H1 (cell line): ENCODE measurements around the gene AK8. TPM values are rescaled to one million over a fixed set of nuclear protein-coding genes. Genes with fewer than 3 reads are reported as not detected.

ENCODE experiments used
- CTCF ChIA-PET: fragments of 300-600 bp; sonication (Branson Sonifier 250); formaldehyde crosslinking; loops from one replicate; lab custom pipeline; 2021; ENCODE audit not compliant: partially characterized antibody; lab: Charles Lee
- POLR2A ChIA-PET: fragments of 300-600 bp; sonication (Branson Sonifier 250); formaldehyde crosslinking; loops from one replicate; lab custom pipeline; 2021; ENCODE audit warnings: inconsistent platforms; ENCODE audit not compliant: partially characterized antibody; lab: Charles Lee
- DNase-seq, 2 experiments: peaks; one replicate each; pipeline versions ENCODE4 v3.0.0 to v3.0.0-alpha.2; 2010 to 2022; ENCODE audit warnings: low spot score in 2 of 2, low read depth in 1 of 2, mixed read lengths in 1 of 2
- FAIRE-seq: peaks from 2 replicates; lab custom pipeline; 2011; peaks lifted over from hg19 to GRCh38; lab: Jason Lieb, UNC
- H2AFZ ChIP-seq: 2 replicates; pipeline ENCODE4 v1.8.1; 2012; ENCODE audit warnings: low read length, inconsistent platforms
- H2AK5ac ChIP-seq: 2 replicates; pipeline ENCODE4 v1.6.1; 2013; ENCODE audit warnings: low read depth, low read length
- H2BK120ac ChIP-seq: replicated peaks from 2 replicates; pipeline ENCODE3; 2013; ENCODE audit warnings: low read depth, low read length, inconsistent platforms
- H2BK12ac ChIP-seq: 2 replicates; pipeline ENCODE4 v1.6.1; 2013; ENCODE audit warnings: low read depth, low read length
- H2BK15ac ChIP-seq: 2 replicates; pipeline ENCODE4 v1.6.1; 2013; ENCODE audit warnings: low read length
- H2BK20ac ChIP-seq: 2 replicates; pipeline ENCODE4 v1.6.1; 2013; ENCODE audit warnings: low read length
- H2BK5ac ChIP-seq: 2 replicates; pipeline ENCODE4 v1.6.1; 2013; ENCODE audit warnings: low read depth, low read length
- H3K14ac ChIP-seq: 2 replicates; pipeline ENCODE4 v1.6.1; 2013; ENCODE audit warnings: inconsistent platforms; ENCODE audit not compliant: insufficient read length
- H3K18ac ChIP-seq: 2 replicates; pipeline ENCODE4 v1.6.1; 2013; ENCODE audit warnings: low read length; ENCODE audit errors: extremely low read depth
- H3K23ac ChIP-seq: 2 replicates; pipeline ENCODE4 v1.6.1; 2013; ENCODE audit warnings: inconsistent platforms; ENCODE audit not compliant: insufficient read length
- H3K23me2 ChIP-seq: 2 replicates; pipeline ENCODE4 v1.6.1; 2013; ENCODE audit warnings: low read depth, low read length
- H3K27ac ChIP-seq: 2 replicates; pipeline ENCODE4 v1.6.1; 2011; ENCODE audit warnings: low read depth, low read length, inconsistent platforms
- H3K27me3 ChIP-seq, 4 experiments: replicated peaks in 1 of 4; 1 replicate in 1 of 4; 2 replicates in 3 of 4; pipeline versions ENCODE4 v1.6.1 to v1.8.1; 2011 to 2013; ENCODE audit warnings: low read length in 3 of 4, mild to moderate bottlenecking in 3 of 4, inconsistent platforms in 2 of 4, mixed read lengths in 2 of 4, moderate library complexity in 1 of 4; ENCODE audit not compliant: control insufficient read depth in 3 of 4, insufficient read depth in 3 of 4; ENCODE audit errors: extremely low read depth in 1 of 4
- H3K36me3 ChIP-seq, 4 experiments: 2 replicates each; pipeline versions ENCODE4 v1.6.1 to v1.8.1; 2011 to 2013; ENCODE audit warnings: mild to moderate bottlenecking in 4 of 4, low read length in 3 of 4, moderate library complexity in 2 of 4, control low read depth in 1 of 4, inconsistent platforms in 1 of 4; ENCODE audit not compliant: insufficient read depth in 4 of 4, control insufficient read depth in 2 of 4
- H3K4ac ChIP-seq: replicated peaks from 2 replicates; pipeline ENCODE3; 2013; ENCODE audit warnings: low read length, low read depth, mixed read lengths, inconsistent platforms; ENCODE audit not compliant: insufficient read length
- H3K4me1 ChIP-seq, 4 experiments: replicated peaks in 1 of 4; 1 replicate in 1 of 4; 2 replicates in 3 of 4; pipeline versions ENCODE4 v1.6.1 to v1.8.1; 2011 to 2013; ENCODE audit warnings: low read length in 3 of 4, inconsistent platforms in 2 of 4, mixed read lengths in 1 of 4; ENCODE audit not compliant: insufficient read depth in 4 of 4, control insufficient read depth in 3 of 4
- H3K4me2 ChIP-seq, 2 experiments: 2 replicates each; pipeline versions ENCODE4 v1.6.1 to v1.8.1; 2011 to 2013; ENCODE audit warnings: low read depth in 2 of 2, low read length in 2 of 2, control low read depth in 1 of 2, inconsistent platforms in 1 of 2, mild to moderate bottlenecking in 1 of 2; ENCODE audit not compliant: insufficient read depth in 1 of 2
- H3K4me3 ChIP-seq, 4 experiments: fragments of 200-600, 300-600 bp in 1 of 4; sonication (generic), shearing (Covaris generic), sonication (Bioruptor Twin) in 1 of 4; 2 replicates each; pipeline versions ENCODE4 v1.5.1 to v1.8.1; 2011 to 2016; ENCODE audit warnings: low read length in 4 of 4, low read depth in 3 of 4, control low read depth in 2 of 4, inconsistent platforms in 2 of 4, mild to moderate bottlenecking in 2 of 4, mixed read lengths in 1 of 4, moderate library complexity in 1 of 4; ENCODE audit not compliant: insufficient read depth in 2 of 4; ENCODE audit errors: extremely low read depth in 1 of 4
- H3K56ac ChIP-seq: replicated peaks from 2 replicates; pipeline ENCODE3; 2013; ENCODE audit warnings: low read depth, mild to moderate bottlenecking, mixed read lengths, low read length, inconsistent platforms; ENCODE audit not compliant: insufficient read length
- H3K79me1 ChIP-seq: 2 replicates; pipeline ENCODE4 v1.6.1; 2013; ENCODE audit warnings: low read depth, low read length, control low read depth
- H3K79me2 ChIP-seq, 2 experiments: 2 replicates each; pipeline versions ENCODE4 v1.6.1 to v1.8.1; 2012 to 2013; ENCODE audit warnings: low read length in 2 of 2, mild to moderate bottlenecking in 2 of 2, inconsistent platforms in 1 of 2; ENCODE audit not compliant: insufficient read depth in 2 of 2, control insufficient read depth in 1 of 2
- H3K9ac ChIP-seq, 4 experiments: replicated peaks in 1 of 4; 1 replicate in 1 of 4; 2 replicates in 3 of 4; pipeline versions ENCODE4 v1.6.1 to v1.8.1; 2011 to 2013; ENCODE audit warnings: low read depth in 3 of 4, low read length in 3 of 4, control low read depth in 2 of 4, mild to moderate bottlenecking in 2 of 4, moderate library complexity in 2 of 4, inconsistent platforms in 1 of 4; ENCODE audit errors: extremely low read depth in 1 of 4
- H3K9me3 ChIP-seq, 2 experiments: 2 replicates each; pipeline versions ENCODE4 v1.6.1 to v1.8.1; 2012 to 2013; ENCODE audit warnings: mild to moderate bottlenecking in 2 of 2, moderate library complexity in 2 of 2, control low read depth in 1 of 2, inconsistent platforms in 1 of 2, low read depth in 1 of 2, low read length in 1 of 2, mixed read lengths in 1 of 2; ENCODE audit not compliant: insufficient read depth in 2 of 2
- H4K20me1 ChIP-seq, 2 experiments: replicated peaks in 1 of 2; 2 replicates each; pipeline versions ENCODE3 to v1.8.1; 2011 to 2013; ENCODE audit warnings: inconsistent platforms in 2 of 2, low read length in 2 of 2, mild to moderate bottlenecking in 1 of 2; ENCODE audit not compliant: insufficient read depth in 2 of 2, control insufficient read depth in 1 of 2
- H4K5ac ChIP-seq: 2 replicates; pipeline ENCODE4 v1.6.1; 2013; ENCODE audit warnings: low read length, low read depth, mixed read lengths, inconsistent platforms; ENCODE audit not compliant: insufficient read length
- H4K8ac ChIP-seq: 2 replicates; pipeline ENCODE4 v1.8.0; 2013; ENCODE audit warnings: mild to moderate bottlenecking, moderate library complexity, low read length, inconsistent platforms; ENCODE audit not compliant: insufficient read depth; ENCODE audit errors: extremely low read depth
- H4K91ac ChIP-seq: replicated peaks from 2 replicates; pipeline ENCODE3; 2013; ENCODE audit warnings: low read length, mixed read lengths, inconsistent platforms; ENCODE audit not compliant: insufficient read length
- BCL11A ChIP-seq, 2 experiments: IDR thresholded peaks; one replicate each; pipeline ENCODE4 v1.6.1; 2011; ENCODE audit warnings: low read depth in 2 of 2, low read length in 2 of 2, mild to moderate bottlenecking in 2 of 2
- CBX5 ChIP-seq: fragments of 300-800, 300-1000 bp; sonication (generic); IDR thresholded peaks from 2 replicates; pipeline ENCODE4 v1.7.1; 2016; ENCODE audit warnings: antibody characterized with exemption, low read length, low read depth
- CTBP2 ChIP-seq: IDR thresholded peaks from 2 replicates; pipeline ENCODE4 v1.7.0; 2011; ENCODE audit warnings: borderline replicate concordance, mild to moderate bottlenecking, moderate library complexity, mixed read lengths, low read length; ENCODE audit not compliant: insufficient read depth, insufficient read length
- FOSL1 ChIP-seq: IDR thresholded peaks from 2 replicates; pipeline ENCODE4 v1.6.1; 2011; ENCODE audit warnings: mild to moderate bottlenecking, low read depth, low read length, moderate library complexity; ENCODE audit not compliant: insufficient read depth
- HDAC2 ChIP-seq, 2 experiments: fragments of 300-600 bp in 1 of 2; sonication (generic) in 1 of 2; IDR thresholded peaks; 2 replicates each; pipeline ENCODE4 v1.6.1; 2011 to 2012; ENCODE audit warnings: low read depth in 2 of 2, low read length in 2 of 2, mild to moderate bottlenecking in 2 of 2, moderate library complexity in 2 of 2, borderline replicate concordance in 1 of 2, inconsistent platforms in 1 of 2
- RFX5 ChIP-seq: IDR thresholded peaks from 2 replicates; pipeline ENCODE4 v1.6.1; 2011; ENCODE audit warnings: low read depth, low read length, improper control_type of control experiment, borderline replicate concordance
- SAP30 ChIP-seq: fragments of 300-600 bp; sonication (generic); IDR thresholded peaks from 2 replicates; pipeline ENCODE4 v1.7.1; 2012; ENCODE audit warnings: low read length, moderate library complexity, mild to moderate bottlenecking, inconsistent platforms; ENCODE audit not compliant: insufficient read depth, insufficient replicate concordance
- SIX5 ChIP-seq: IDR thresholded peaks from 2 replicates; pipeline ENCODE4 v1.6.1; 2011; ENCODE audit warnings: mild to moderate bottlenecking, low read depth, low read length
- SP4 ChIP-seq: IDR thresholded peaks from 2 replicates; pipeline ENCODE4 v1.6.1; 2012; ENCODE audit warnings: low read length, inconsistent platforms
- SRF ChIP-seq: IDR thresholded peaks from 2 replicates; pipeline ENCODE4 v1.6.1; 2011; ENCODE audit warnings: mild to moderate bottlenecking, low read depth, low read length, moderate library complexity
- TCF12 ChIP-seq: IDR thresholded peaks from 2 replicates; pipeline ENCODE4 v1.6.1; 2011; ENCODE audit warnings: low read depth, mild to moderate bottlenecking, low read length
- TEAD4 ChIP-seq: IDR thresholded peaks from 2 replicates; pipeline ENCODE4 v1.6.1; 2012; ENCODE audit warnings: low read depth, low read length, inconsistent platforms, mixed read lengths
- WGBS, 2 experiments: shearing (Covaris generic) in 1 of 2; methylation state at CpG; one replicate each; pipeline versions ENCODE4 v1.1.6 to v1.1.7; 2013 to 2015; ENCODE audit warnings: low lambda C conversion rate in 2 of 2, mixed read lengths in 2 of 2, inconsistent platforms in 1 of 2, low coverage in 1 of 2, missing lambda C conversion rate in 1 of 2; ENCODE audit not compliant: insufficient replicate concordance in 2 of 2, insufficient coverage in 1 of 2, insufficient read length in 1 of 2; ENCODE audit errors: extremely low coverage in 1 of 2, missing lambda C conversion rate in 1 of 2; 5-methylcytosine and 5-hydroxymethylcytosine counted together
- polyA plus RNA-seq, 7 experiments: library from polyadenylated mRNA; depleted of rRNA in 3 of 7; stranded (reverse) in 5 of 7; unstranded in 2 of 7; fragments of >200 nt in 5 of 7; fragments of 200-250 nt in 2 of 7; gene quantifications; 1 replicate in 5 of 7; 2 replicates in 1 of 7; 4 replicates in 1 of 7; pipeline versions ENCODE4 v1.2.1 to v1.2.3, GENCODE V29; 2011 to 2013; ENCODE audit warnings: missing spikeins in 2 of 7, mixed read lengths in 2 of 7
- total RNA-seq: library from RNA; stranded (reverse); fragmentation: NEBNext Ultra II Directional; extraction: Animal tissue kit (Norgen Biotek cat#: 25700); gene quantifications from 2 replicates; pipeline ENCODE4 v1.2.1, GENCODE V29; 2021

AK8 gene
- total and polyA plus RNA-seq, 2 of the 8 experiments (the other 6 are each of a cell fraction or from before 2014, with no cell fraction given): 0.35 to 0.48 TPM

GRCh38 chr9:132788378-132788777 is 89.7 kb downstream of the AK8 start:
- no peak overlapping the region for H3K9ac ChIP-seq
- POLR2A ChIA-PET: interaction anchor here (0.6 kb wide), 1 partner anchor 152 kb away, joined by 3 read pairs; no protein-coding TSS in a partner anchor
- TF ChIP-seq HDAC2 (IDR thresholded peaks at IDR 0.05; ENCODE audit: borderline replicate concordance in 1 of 2, low read depth in 2 of 2, low read length in 2 of 2): no peak
- no peak for TF ChIP-seq TCF12
- TF ChIP-seq CBX5: no peak
- TF ChIP-seq RFX5: no peak
- no peak for TF ChIP-seq FOSL1
- TF ChIP-seq BCL11A (IDR thresholded peaks at IDR 0.05; ENCODE audit: low read depth in 2 of 2, low read length in 2 of 2): no peak
- TF ChIP-seq SRF: no peak
- TF ChIP-seq SIX5: no peak
- no peak for TF ChIP-seq SAP30
- TF ChIP-seq TEAD4: no peak
- no peak for TF ChIP-seq SP4
- no peak for TF ChIP-seq CTBP2

More at GRCh38 chr9:132788378-132788777, 89.7 kb downstream of the AK8 start:
- H2BK20ac ChIP-seq: no peak overlapping the region
- H3K23me2 ChIP-seq: no peaks in the 10 kb centered on the region
- no peak overlapping the region for H2BK5ac ChIP-seq
- H3K14ac ChIP-seq: no peak overlapping the region
- no peak overlapping the region for H2AFZ ChIP-seq
- H3K18ac ChIP-seq: no peak overlapping the region
- H2AK5ac ChIP-seq: no peak overlapping the region
- H3K27me3 ChIP-seq: peaks cover 0 to 15% (median 11%) of the 10 kb centered on the region in 4 experiments; a peak in 6 of 7 replicates
- H3K27ac ChIP-seq: no peak overlapping the region
- H2BK120ac ChIP-seq: no peak overlapping the region
- H2BK15ac ChIP-seq: no peak overlapping the region
- H4K91ac ChIP-seq: no peak overlapping the region
- no peak overlapping the region for H4K8ac ChIP-seq
- FAIRE-seq (no peak), DNase-seq (no peak)
- H3K79me1 ChIP-seq: no peaks in the 10 kb centered on the region
- CTCF ChIA-PET: interaction anchor here (1.0 to 1.4 kb wide), 3 partner anchors 11 to 94 kb away, joined by 6 to 7 read pairs (median 7); no protein-coding TSS in a partner anchor
- H4K5ac ChIP-seq: no peak overlapping the region
- no peaks in the 10 kb centered on the region for H4K20me1 ChIP-seq
- WGBS, 2 experiments: 85% methylated on average over 1 of the region's 1 CpG; no CpG with 5 or more reads in 1 of the 2 experiments
- no peaks in the 10 kb centered on the region for H3K79me2 ChIP-seq
- no peak overlapping the region for H2BK12ac ChIP-seq
- no peak overlapping the region for H3K56ac ChIP-seq
- H3K23ac ChIP-seq: no peak overlapping the region
- H3K4me1 ChIP-seq: no peaks in the 10 kb centered on the region
- H3K36me3 ChIP-seq: no peaks in the 10 kb centered on the region
- no peak overlapping the region for H3K4me2 ChIP-seq
- H3K4ac ChIP-seq: no peak overlapping the region
- H3K9me3 ChIP-seq: no peaks in the 10 kb centered on the region; a peak in 1 of 4 replicates
- no peak overlapping the region for H3K4me3 ChIP-seq
